CD14-positive monocyte (primary cell): ENCODE data around the gene ITPK1. TPM values are rescaled to one million over a fixed set of nuclear protein-coding genes. Genes with fewer than 3 reads are reported as not detected.
"Not testable (repeated sequence)": the region's sequence is repeated elsewhere in the genome, so short reads cannot be mapped to it uniquely, and the experiment has no call there.

Experiments
- DNase-seq, 3 donors: peaks; one replicate each; pipeline ENCODE4 v3.0.0-alpha.2; 2011 to 2022
- H2AFZ ChIP-seq: 2 replicates; pipeline ENCODE4 v1.6.0; 2012; ENCODE audit warnings: mild to moderate bottlenecking, low read depth, low read length, inconsistent platforms; ENCODE audit not compliant: insufficient read depth, poor library complexity, severe bottlenecking
- H3K27ac ChIP-seq, 2 donors: 1 replicate in 1 of 2; 2 replicates in 1 of 2; pipeline ENCODE4 v1.5.1; 2012 to 2013; ENCODE audit warnings: low read length in 2 of 2, control low read depth in 1 of 2, inconsistent platforms in 1 of 2, low read depth in 1 of 2, mild to moderate bottlenecking in 1 of 2
- H3K27me3 ChIP-seq, 2 donors: one replicate each; pipeline versions ENCODE4 v1.6.0 to v1.6.1; 2011 to 2013; ENCODE audit warnings: low read length in 2 of 2; ENCODE audit not compliant: control insufficient read depth in 2 of 2, insufficient read depth in 2 of 2
- H3K36me3 ChIP-seq, 2 donors: replicated peaks in 1 of 2; 1 replicate in 1 of 2; 2 replicates in 1 of 2; pipeline versions ENCODE4 v1.5.1 to v1.6.1; 2012 to 2013; ENCODE audit warnings: low read length in 2 of 2, control low read depth in 1 of 2, inconsistent platforms in 1 of 2, mild to moderate bottlenecking in 1 of 2; ENCODE audit not compliant: insufficient read depth in 2 of 2, control insufficient read depth in 1 of 2
- H3K4me1 ChIP-seq, 2 donors: 1 replicate in 1 of 2; 2 replicates in 1 of 2; pipeline versions ENCODE4 v1.5.1 to v1.6.1; 2012 to 2013; ENCODE audit warnings: low read length in 2 of 2, control low read depth in 1 of 2, inconsistent platforms in 1 of 2, mild to moderate bottlenecking in 1 of 2, moderate library complexity in 1 of 2; ENCODE audit not compliant: insufficient read depth in 2 of 2, control insufficient read depth in 1 of 2
- H3K4me2 ChIP-seq: replicated peaks from 2 replicates; pipeline ENCODE3; 2012; ENCODE audit warnings: low read length, moderate library complexity, mild to moderate bottlenecking; ENCODE audit not compliant: poor library complexity, severe bottlenecking; ENCODE audit errors: extremely low read depth
- H3K4me3 ChIP-seq, 3 experiments: fragments of 200-600 bp in 1 of 3; sonication (generic) in 1 of 3; replicated peaks in 1 of 3; 1 replicate in 2 of 3; 2 replicates in 1 of 3; pipeline ENCODE4 v1.5.1; 2011 to 2013; ENCODE audit warnings: low read length in 3 of 3, mild to moderate bottlenecking in 3 of 3, control low read depth in 2 of 3, low read depth in 2 of 3, inconsistent platforms in 1 of 3, moderate library complexity in 1 of 3
- H3K79me2 ChIP-seq: 2 replicates; pipeline ENCODE4 v1.6.0; 2012; ENCODE audit warnings: mild to moderate bottlenecking, control low read depth, inconsistent platforms, low read length, moderate library complexity; ENCODE audit not compliant: insufficient read depth
- H3K9ac ChIP-seq: 2 replicates; pipeline ENCODE4 v1.6.0; 2017; ENCODE audit warnings: low read length, mild to moderate bottlenecking; ENCODE audit not compliant: insufficient read depth, poor library complexity, severe bottlenecking
- H3K9me3 ChIP-seq, 2 donors: replicated peaks in 1 of 2; 1 replicate in 1 of 2; 2 replicates in 1 of 2; pipeline versions ENCODE4 v1.5.1 to v1.6.1; 2012 to 2013; ENCODE audit warnings: low read length in 2 of 2, control low read depth in 1 of 2; ENCODE audit not compliant: control insufficient read depth in 1 of 2, insufficient read depth in 1 of 2
- H4K20me1 ChIP-seq: 2 replicates; pipeline ENCODE4 v1.6.0; 2012; ENCODE audit warnings: mild to moderate bottlenecking, low read length, control low read depth, moderate library complexity; ENCODE audit not compliant: insufficient read depth
- H3K27ac Mint-ChIP-seq, 7 donors: one replicate each; pipeline ENCODE4 v1.8.0; 2020; ENCODE audit warnings: mild to moderate bottlenecking in 7 of 7, mixed read lengths in 7 of 7, moderate library complexity in 6 of 7, inconsistent platforms in 2 of 7
- H3K27me3 Mint-ChIP-seq, 3 donors: one replicate each; pipeline ENCODE4 v1.8.0; 2021 to 2022; ENCODE audit warnings: low read depth in 3 of 3, mild to moderate bottlenecking in 3 of 3, mixed read lengths in 3 of 3, moderate library complexity in 3 of 3, inconsistent platforms in 1 of 3
- H3K36me3 Mint-ChIP-seq, 2 donors: one replicate each; pipeline ENCODE4 v1.8.0; 2020; ENCODE audit warnings: mixed read lengths in 2 of 2, inconsistent platforms in 1 of 2, mild to moderate bottlenecking in 1 of 2
- H3K4me1 Mint-ChIP-seq: one replicate; pipeline ENCODE4 v1.8.0; 2020; ENCODE audit warnings: mild to moderate bottlenecking, mixed read lengths
- H3K4me3 Mint-ChIP-seq, 2 donors: one replicate each; pipeline ENCODE4 v1.8.0; 2020; ENCODE audit warnings: mild to moderate bottlenecking in 2 of 2, mixed read lengths in 2 of 2, moderate library complexity in 1 of 2
- H3K9me3 Mint-ChIP-seq, 7 donors: one replicate each; pipeline ENCODE4 v1.8.0; 2020 to 2022; ENCODE audit warnings: mixed read lengths in 7 of 7, mild to moderate bottlenecking in 6 of 7, moderate library complexity in 6 of 7, inconsistent platforms in 2 of 7
- CTCF ChIP-seq: fragments of 200-600 bp; IDR thresholded peaks from one replicate; pipeline ENCODE4 v1.8.0; 2022; ENCODE audit warnings: antibody characterized with exemption, mild to moderate bottlenecking
- WGBS: methylation state at CpG from one replicate; pipeline ENCODE4 v1.1.5; 2013; ENCODE audit warnings: missing lambda C conversion rate; ENCODE audit not compliant: insufficient coverage; 5-methylcytosine and 5-hydroxymethylcytosine counted together
- intact Hi-C, 2 donors: fragments of 100-400 bp; cut with micrococcal nuclease; formaldehyde crosslinking; loops; one replicate each; pipeline versions ENCODE4 v1.15.0 to v1.15.1; 2023
- polyA plus RNA-seq, 3 donors: library from polyadenylated mRNA; depleted of rRNA in 1 of 3; unstranded in 2 of 3; stranded (reverse) in 1 of 3; fragments of 300-500 nt in 2 of 3; fragments of >200 nt in 1 of 3; fragmentation: Illumina TruSeq in 2 of 3; gene quantifications; 1 replicate in 2 of 3; 2 replicates in 1 of 3; pipeline ENCODE4 v1.2.3, GENCODE V29; 2012 to 2021

The ITPK1 gene
- polyA plus RNA-seq, 3 donors, result 57.1 to 144 (median 63.0) TPM

GRCh38 chr14:93106541-93107156, 9.1 kb downstream of the ITPK1 start:
- peaks cover 79% of the 10 kb centered on the region for H4K20me1 ChIP-seq
- H3K27ac Mint-ChIP-seq, result peak overlapping the region in 5 of 7 donors; percentile 77 to 89 (median 88)
- H3K4me3 ChIP-seq, result peak overlapping the region in 1 of 3 experiments; percentile 72
- peaks cover 93% of the 10 kb centered on the region for H3K4me1 Mint-ChIP-seq
- intact Hi-C loops, result loop anchor here (5.0 kb wide), 2 partner anchors 34 to 46 kb away; no protein-coding TSS in a partner anchor
- peak overlapping the region; percentile 2 to 26 for H3K4me3 Mint-ChIP-seq
- H3K36me3 ChIP-seq, result no peaks in the 10 kb centered on the region
- H3K27me3 Mint-ChIP-seq, result peaks cover 0 to 4% (median 0%) of the 10 kb centered on the region in 3 donors
- no peaks in the 10 kb centered on the region for H3K9me3 Mint-ChIP-seq
- 84% methylated on average over 4 of the region's 6 CpGs for WGBS
- no peaks in the 10 kb centered on the region for H3K9me3 ChIP-seq
- no peak overlapping the region for H3K4me2 ChIP-seq
- no peaks in the 10 kb centered on the region for H3K27me3 ChIP-seq
- H2AFZ ChIP-seq, result no peak overlapping the region
- H3K4me1 ChIP-seq, result peaks cover 90 to 99% of the 10 kb centered on the region in 2 donors
- peak overlapping the region; percentile 27 for H3K9ac ChIP-seq
- H3K79me2 ChIP-seq, result peaks cover 100% of the 10 kb centered on the region
- H3K27ac ChIP-seq, result peak overlapping the region; percentile 77 to 84
- DNase-seq, result no peak
- TF ChIP-seq CTCF, result no peak
- peaks cover 8 to 23% of the 10 kb centered on the region in 2 donors for H3K36me3 Mint-ChIP-seq

GRCh38 chr14:93105856-93106255, 9.9 kb downstream of the ITPK1 start:
- H3K9me3 Mint-ChIP-seq, DNase-seq, H3K27me3 Mint-ChIP-seq, H3K4me2 ChIP-seq, H3K9me3 ChIP-seq, H2AFZ ChIP-seq, H3K9ac ChIP-seq, H3K36me3 ChIP-seq, H3K27me3 ChIP-seq: not testable (repeated sequence)
- peaks cover 100% of the 10 kb centered on the region for H3K79me2 ChIP-seq
- peaks cover 81% of the 10 kb centered on the region for H4K20me1 ChIP-seq
- peak overlapping the region; percentile 83 to 84 for H3K27ac ChIP-seq
- H3K4me1 ChIP-seq, result peaks cover 82 to 95% of the 10 kb centered on the region in 2 donors
- intact Hi-C loops, result loop anchor here (5.0 kb wide), 2 partner anchors 34 to 46 kb away; no protein-coding TSS in a partner anchor
- Mint-ChIP-seq H3K27ac (peak overlapping the region; percentile 89 to 94 (median 93)), H3K4me1 (peaks cover 92% of the 10 kb centered on the region), H3K4me3 (peak overlapping the region; percentile 27 to 30), H3K36me3 (peaks cover 9 to 26% of the 10 kb centered on the region in 2 donors)
- H3K4me3 ChIP-seq, result peak overlapping the region in 1 of 3 experiments; percentile 72
- 93% methylated on average over 2 of the region's 10 CpGs for WGBS
